ENCODE measurements around the gene ATRIP. TPM values are rescaled to one million over a fixed set of nuclear protein-coding genes. Genes with fewer than 3 reads are reported as not detected.
A peak's percentile ranks its signal among the peaks of the same experiment; 100 is the strongest.

ATRIP gene
- total and polyA plus RNA-seq, 8 donors = 2.0 to 4.8 (median 3.0) TPM

GRCh38 chr3:48426944-48427629 is 19.4 kb upstream of the ATRIP start:
- H3K4me1 ChIP-seq = peaks cover 3 to 17% (median 9%) of the 10 kb centered on the region in 3 donors
- no peak for FAIRE-seq

GRCh38 chr3:48427630-48427962 is 18.9 kb upstream of the ATRIP start:
- 63 to 67% methylated on average over 9 of the region's 9 CpGs for WGBS, 2 donors
- H3K36me3 ChIP-seq = peaks cover 0 to 8% (median 0%) of the 10 kb centered on the region in 3 donors
- FAIRE-seq = no peak
- peak overlapping the region in 2 of 4 donors; percentile 86 to 87 for H3K4me3 ChIP-seq
- peak overlapping the region; percentile 90 to 95 (median 93) for H3K27ac ChIP-seq
- intact Hi-C loops (cut with DNase I) = no loop called here
- H3K4me1 ChIP-seq = peaks cover 3 to 17% (median 9%) of the 10 kb centered on the region in 3 donors
- no peaks in the 10 kb centered on the region for H3K27me3 ChIP-seq
- TF ChIP-seq CTCF (IDR thresholded peaks at IDR 0.05) = no peak
- peak in 3 of 6 donors; percentile 27 to 55 (median 48) for DNase-seq
- ATAC-seq = no peak
- H3K9me3 ChIP-seq = no peaks in the 10 kb centered on the region

More at GRCh38 chr3:48426944-48427629, 19.4 kb upstream of the ATRIP start:
- H3K9me3 ChIP-seq = no peaks in the 10 kb centered on the region
- DNase-seq = peak in 1 of 6 donors; percentile 15
- H3K4me3 ChIP-seq = peak overlapping the region in 2 of 4 donors; percentile 86 to 87
- no peak for ATAC-seq
- intact Hi-C loops (cut with DNase I) = no loop called here
- no peak for TF ChIP-seq CTCF (IDR thresholded peaks at IDR 0.05)
- H3K27ac ChIP-seq = peak overlapping the region; percentile 90 to 95 (median 93)
- H3K27me3 ChIP-seq = no peaks in the 10 kb centered on the region
- 48 to 54% methylated on average over 8 of the region's 8 CpGs for WGBS, 2 donors
- H3K36me3 ChIP-seq = peaks cover 0 to 5% (median 0%) of the 10 kb centered on the region in 3 donors

GRCh38 chr3:48428088-48428571 is 18.4 kb upstream of the ATRIP start:
- Histone ChIP-seq H3K36me3 (peaks cover 0 to 9% (median 0%) of the 10 kb centered on the region in 3 donors), H3K4me3 (peak overlapping the region; percentile 68 to 87 (median 85)), H3K27ac (peak overlapping the region; percentile 90 to 95 (median 93)), H3K4me1 (peaks cover 3 to 17% (median 9%) of the 10 kb centered on the region in 3 donors), H3K27me3 (no peaks in the 10 kb centered on the region), H3K9me3 (no peaks in the 10 kb centered on the region)
- DNase-seq = peak in 1 of 6 donors; percentile 53
- TF ChIP-seq CTCF (IDR thresholded peaks at IDR 0.05) = no peak
- WGBS, 2 donors = 9 to 13% methylated on average over 7 of the region's 7 CpGs
- ATAC-seq = no peak
- intact Hi-C loops (cut with DNase I) = no loop called here
- FAIRE-seq = no peak

GRCh38 chr3:48428572-48429316 is 17.8 kb upstream of the ATRIP start:
- WGBS, 2 donors = 1 to 2% methylated on average over 54 to 60 of the region's 60 CpGs
- H3K27me3 ChIP-seq = no peaks in the 10 kb centered on the region
- H3K27ac ChIP-seq = peak overlapping the region; percentile 90 to 95 (median 93)
- peaks cover 3 to 17% (median 9%) of the 10 kb centered on the region in 3 donors for H3K4me1 ChIP-seq
- peak; percentile 70 to 90 (median 77) for DNase-seq
- intact Hi-C loops (cut with DNase I) = no loop called here
- no peaks in the 10 kb centered on the region for H3K9me3 ChIP-seq
- FAIRE-seq = no peak
- H3K4me3 ChIP-seq = peak overlapping the region; percentile 68 to 87 (median 85)
- TF ChIP-seq CTCF (IDR thresholded peaks at IDR 0.05) = no peak
- peak; percentile 51 to 75 (median 73) for ATAC-seq
- peaks cover 0 to 5% (median 0%) of the 10 kb centered on the region in 3 donors for H3K36me3 ChIP-seq

Measured in pancreas (tissue), 10 donors.